ENCODE measurements around the gene MYO1E.

The MYO1E gene

GRCh38 chr15:59262316-59262715 is 110.4 kb downstream of the MYO1E start:
- no peak for DNase-seq (ENCODE audit: insufficient read length, low spot score)
- no peak for TF ChIP-seq CTCF (IDR thresholded peaks at IDR 0.05; ENCODE audit: insufficient read depth, missing control alignments)
- FAIRE-seq = no peak

GRCh38 chr15:59260090-59260489 is 112.6 kb downstream of the MYO1E start:
- DNase-seq (ENCODE audit: insufficient read length, low spot score) = no peak
- no peak for TF ChIP-seq CTCF (IDR thresholded peaks at IDR 0.05; ENCODE audit: insufficient read depth, missing control alignments)

GRCh38 chr15:59259137-59259943 is 113.3 kb downstream of the MYO1E start:
- no peak for TF ChIP-seq CTCF (IDR thresholded peaks at IDR 0.05; ENCODE audit: insufficient read depth, missing control alignments)
- FAIRE-seq = no peak
- DNase-seq (ENCODE audit: insufficient read length, low spot score) = no peak

More at GRCh38 chr15:59260090-59260489, 112.6 kb downstream of the MYO1E start:
- no peak for FAIRE-seq

- DNase-seq (ENCODE audit: insufficient read length, low spot score) = no peak
- FAIRE-seq = no peak
- TF ChIP-seq CTCF (IDR thresholded peaks at IDR 0.05; ENCODE audit: insufficient read depth, missing control alignments) = no peak
Observed at GRCh38 chr15:59258317-59258716, 114.4 kb downstream of the MYO1E start.

- no peak for FAIRE-seq
Observed at GRCh38 chr15:59257140-59257539, 115.5 kb downstream of the MYO1E start.

GRCh38 chr15:59256482-59256881 is 116.2 kb downstream of the MYO1E start:
- TF ChIP-seq CTCF (IDR thresholded peaks at IDR 0.05; ENCODE audit: insufficient read depth, missing control alignments) = no peak
- DNase-seq (ENCODE audit: insufficient read length, low spot score) = no peak
- FAIRE-seq = no peak

More at GRCh38 chr15:59257140-59257539, 115.5 kb downstream of the MYO1E start:
- TF ChIP-seq CTCF (IDR thresholded peaks at IDR 0.05; ENCODE audit: insufficient read depth, missing control alignments) = no peak
- DNase-seq (ENCODE audit: insufficient read length, low spot score) = no peak

GRCh38 chr15:59255680-59256336 is 116.9 kb downstream of the MYO1E start:
- no peak for TF ChIP-seq CTCF (IDR thresholded peaks at IDR 0.05; ENCODE audit: insufficient read depth, missing control alignments)
- no peak for FAIRE-seq
- no peak for DNase-seq (ENCODE audit: insufficient read length, low spot score)
